ENCODE results near the gene ITGA4.

Gene ITGA4

DNA sequence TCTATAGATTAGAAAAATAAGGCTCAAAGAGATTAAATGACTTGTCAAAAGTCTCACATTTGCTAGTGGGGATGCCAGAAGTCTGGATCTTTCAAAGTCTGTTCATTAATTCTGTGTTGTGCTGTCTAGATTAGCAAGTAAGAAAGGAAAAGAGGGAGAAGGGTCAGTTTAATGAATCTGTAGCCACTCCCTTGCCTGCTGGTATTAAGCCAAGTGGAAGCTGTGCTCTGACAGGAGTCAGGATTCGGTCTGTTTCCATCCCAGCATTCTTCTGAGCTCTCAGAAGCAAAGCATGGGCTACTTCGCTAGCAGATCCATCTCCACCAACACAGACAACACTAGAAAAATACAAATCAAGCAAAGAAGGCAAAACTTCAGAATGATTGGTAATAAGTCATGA lies 101.2 kb downstream of the ITGA4 start:
- H3K4me1 ChIP-seq (ENCODE audit: control insufficient read depth, insufficient read depth, low read length): no peaks in the 10 kb centered on the region
- no peak overlapping the region for H3K4me2 ChIP-seq (ENCODE audit: low read length)
- no peak overlapping the region for H3K4me3 ChIP-seq (ENCODE audit: low read length)
- H3K27me3 ChIP-seq (ENCODE audit: control insufficient read depth, insufficient read depth, low read length): no peaks in the 10 kb centered on the region
- H3K36me3 ChIP-seq (ENCODE audit: insufficient read depth, low read length): no peaks in the 10 kb centered on the region
- no peak overlapping the region for H3K9ac ChIP-seq (ENCODE audit: low read depth, low read length)
- H3K9me3 ChIP-seq (replicated peaks; ENCODE audit: low read length): no peaks in the 10 kb centered on the region

- Histone ChIP-seq H3K27me3 (ENCODE audit: control insufficient read depth, insufficient read depth, low read length) (no peaks in the 10 kb centered on the region), H3K36me3 (ENCODE audit: insufficient read depth, low read length) (no peaks in the 10 kb centered on the region), H3K4me1 (ENCODE audit: control insufficient read depth, insufficient read depth, low read length) (no peaks in the 10 kb centered on the region), H3K9me3 (replicated peaks; ENCODE audit: low read length) (no peaks in the 10 kb centered on the region), H3K4me2 (ENCODE audit: low read length) (no peak overlapping the region), H3K9ac (ENCODE audit: low read depth, low read length) (no peak overlapping the region), H3K4me3 (ENCODE audit: low read length) (no peak overlapping the region)
Observed at GRCh38 chr2:181563101-181563692, 106.0 kb downstream of the ITGA4 start.

GRCh38 chr2:181566334-181567032 lies 109.3 kb downstream of the ITGA4 start:
- Histone ChIP-seq H3K4me2 (ENCODE audit: low read length) (no peak overlapping the region), H3K9me3 (replicated peaks; ENCODE audit: low read length) (no peaks in the 10 kb centered on the region), H3K9ac (ENCODE audit: low read depth, low read length) (no peak overlapping the region), H3K36me3 (ENCODE audit: insufficient read depth, low read length) (no peaks in the 10 kb centered on the region), H3K27me3 (ENCODE audit: control insufficient read depth, insufficient read depth, low read length) (no peaks in the 10 kb centered on the region), H3K4me1 (ENCODE audit: control insufficient read depth, insufficient read depth, low read length) (no peaks in the 10 kb centered on the region), H3K4me3 (ENCODE audit: low read length) (no peak overlapping the region)

DNA sequence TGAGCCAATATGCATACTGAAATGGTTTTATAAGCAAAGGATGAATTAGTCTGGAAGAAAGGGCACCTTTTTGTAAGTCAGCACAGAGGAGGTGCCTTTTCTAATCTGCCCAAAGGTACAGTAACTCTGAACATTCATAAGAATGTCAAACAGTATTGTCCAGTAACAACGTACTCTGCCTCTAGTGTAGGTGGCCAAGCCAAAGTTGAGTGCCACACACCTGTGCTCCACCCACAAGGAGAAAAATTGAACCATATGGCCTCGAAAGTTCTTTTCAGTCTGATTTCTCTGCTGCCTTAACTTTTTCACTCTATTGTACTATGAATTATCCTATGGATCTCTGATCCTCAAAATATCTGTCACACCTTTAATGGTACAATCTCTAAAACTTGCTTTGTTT lies 112.9 kb downstream of the ITGA4 start:
- no peaks in the 10 kb centered on the region for H3K27me3 ChIP-seq (ENCODE audit: control insufficient read depth, insufficient read depth, low read length)
- no peak overlapping the region for H3K4me2 ChIP-seq (ENCODE audit: low read length)
- H3K9ac ChIP-seq (ENCODE audit: low read depth, low read length): no peak overlapping the region
- H3K9me3 ChIP-seq (replicated peaks; ENCODE audit: low read length): no peaks in the 10 kb centered on the region
- H3K4me1 ChIP-seq (ENCODE audit: control insufficient read depth, insufficient read depth, low read length): no peaks in the 10 kb centered on the region
- H3K36me3 ChIP-seq (ENCODE audit: insufficient read depth, low read length): no peaks in the 10 kb centered on the region
- H3K4me3 ChIP-seq (ENCODE audit: low read length): no peak overlapping the region

DNA sequence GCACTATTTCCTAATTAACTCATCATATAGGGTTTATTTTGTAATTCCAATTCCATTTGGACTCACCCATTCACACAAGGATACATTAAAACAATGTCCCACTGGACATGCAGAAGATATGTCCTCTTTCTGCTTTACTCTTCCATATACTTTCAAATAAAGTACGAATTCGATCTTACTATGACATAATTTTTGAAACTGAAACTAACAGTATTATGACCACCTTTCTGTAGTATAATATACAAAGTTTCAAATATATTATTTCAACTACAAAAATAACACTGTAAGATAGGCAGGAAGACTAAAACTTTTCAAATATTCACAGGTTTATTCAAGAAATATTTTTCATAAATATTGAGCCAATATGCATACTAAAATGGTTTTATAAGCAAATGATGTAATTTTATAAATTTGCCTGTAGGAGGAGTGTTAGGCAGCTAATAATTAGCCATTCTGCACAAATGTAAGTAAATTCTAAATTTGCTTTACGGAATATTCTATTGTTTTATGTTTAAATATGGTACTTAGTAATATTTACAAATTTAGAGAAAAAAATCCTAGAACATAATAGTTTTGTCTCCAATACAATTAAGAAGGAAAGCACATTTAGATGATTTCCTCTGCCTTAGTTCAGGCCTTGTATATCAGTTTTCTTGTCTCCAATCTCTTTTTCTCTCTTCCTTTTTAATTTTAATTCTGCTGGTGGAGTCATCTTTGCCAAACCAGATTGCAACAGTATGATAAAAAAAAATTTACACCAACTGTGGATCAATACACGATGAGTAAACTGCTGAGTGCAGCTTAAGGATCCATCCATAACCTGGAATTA lies 113.9 kb downstream of the ITGA4 start:
- Histone ChIP-seq H3K36me3 (ENCODE audit: insufficient read depth, low read length) (no peaks in the 10 kb centered on the region), H3K9me3 (replicated peaks; ENCODE audit: low read length) (no peaks in the 10 kb centered on the region), H3K4me1 (ENCODE audit: control insufficient read depth, insufficient read depth, low read length) (no peaks in the 10 kb centered on the region), H3K4me2 (ENCODE audit: low read length) (no peak overlapping the region), H3K27me3 (ENCODE audit: control insufficient read depth, insufficient read depth, low read length) (no peaks in the 10 kb centered on the region), H3K9ac (ENCODE audit: low read depth, low read length) (no peak overlapping the region), H3K4me3 (ENCODE audit: low read length) (no peak overlapping the region)

DNA sequence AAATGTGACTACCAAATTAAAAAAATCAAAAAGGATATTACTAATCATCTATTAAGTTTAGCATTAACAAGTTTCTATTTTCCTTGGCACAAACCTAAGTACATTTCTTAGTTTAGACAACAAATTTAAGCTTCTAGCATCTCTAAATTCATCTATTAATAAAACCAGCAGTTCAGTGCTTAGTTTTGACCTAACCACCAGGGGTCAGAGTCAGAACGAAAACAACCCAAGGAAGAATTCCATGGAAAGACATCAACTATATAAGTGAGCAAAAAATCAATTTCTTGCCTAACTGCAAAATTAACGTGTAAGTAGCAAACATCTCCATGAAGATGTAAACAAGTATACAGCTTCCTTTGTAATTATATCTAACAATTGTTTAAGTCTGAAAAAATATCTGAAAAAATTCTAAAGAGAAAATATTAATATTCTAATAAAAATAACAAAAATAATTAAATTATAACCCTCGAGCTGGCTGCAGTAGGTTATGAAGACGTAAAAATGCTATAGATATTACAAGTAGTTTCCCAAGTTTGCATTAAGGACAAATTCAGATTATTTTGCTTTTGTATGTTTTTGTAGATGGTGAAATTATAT lies 116.1 kb downstream of the ITGA4 start:
- Histone ChIP-seq H3K4me3 (ENCODE audit: low read length) (no peak overlapping the region), H3K27me3 (ENCODE audit: control insufficient read depth, insufficient read depth, low read length) (no peaks in the 10 kb centered on the region), H3K9me3 (replicated peaks; ENCODE audit: low read length) (no peaks in the 10 kb centered on the region), H3K4me1 (ENCODE audit: control insufficient read depth, insufficient read depth, low read length) (no peaks in the 10 kb centered on the region), H3K9ac (ENCODE audit: low read depth, low read length) (no peak overlapping the region), H3K4me2 (ENCODE audit: low read length) (no peak overlapping the region), H3K36me3 (ENCODE audit: insufficient read depth, low read length) (no peaks in the 10 kb centered on the region)

- Histone ChIP-seq H3K9me3 (replicated peaks; ENCODE audit: low read length) (no peaks in the 10 kb centered on the region), H3K9ac (ENCODE audit: low read depth, low read length) (no peak overlapping the region)
Observed at GRCh38 chr2:181574321-181574720, 117.1 kb downstream of the ITGA4 start.

GRCh38 chr2:181575024-181575649 lies 118.0 kb downstream of the ITGA4 start:
- H3K4me2 ChIP-seq (ENCODE audit: low read length): no peak overlapping the region
- no peak overlapping the region for H3K9ac ChIP-seq (ENCODE audit: low read depth, low read length)
- no peaks in the 10 kb centered on the region for H3K9me3 ChIP-seq (replicated peaks; ENCODE audit: low read length)
- H3K27me3 ChIP-seq (ENCODE audit: control insufficient read depth, insufficient read depth, low read length): no peaks in the 10 kb centered on the region
- H3K4me1 ChIP-seq (ENCODE audit: control insufficient read depth, insufficient read depth, low read length): no peaks in the 10 kb centered on the region
- no peak overlapping the region for H3K4me3 ChIP-seq (ENCODE audit: low read length)
- H3K36me3 ChIP-seq (ENCODE audit: insufficient read depth, low read length): no peaks in the 10 kb centered on the region

More at GRCh38 chr2:181574321-181574720, 117.1 kb downstream of the ITGA4 start:
- no peaks in the 10 kb centered on the region for H3K27me3 ChIP-seq (ENCODE audit: control insufficient read depth, insufficient read depth, low read length)
- no peaks in the 10 kb centered on the region for H3K4me1 ChIP-seq (ENCODE audit: control insufficient read depth, insufficient read depth, low read length)
- H3K36me3 ChIP-seq (ENCODE audit: insufficient read depth, low read length): no peaks in the 10 kb centered on the region
- H3K4me2 ChIP-seq (ENCODE audit: low read length): no peak overlapping the region
- no peak overlapping the region for H3K4me3 ChIP-seq (ENCODE audit: low read length)

- Histone ChIP-seq H3K4me2 (ENCODE audit: low read length) (no peak overlapping the region), H3K4me1 (ENCODE audit: control insufficient read depth, insufficient read depth, low read length) (no peaks in the 10 kb centered on the region), H3K36me3 (ENCODE audit: insufficient read depth, low read length) (no peaks in the 10 kb centered on the region), H3K9me3 (replicated peaks; ENCODE audit: low read length) (no peaks in the 10 kb centered on the region), H3K27me3 (ENCODE audit: control insufficient read depth, insufficient read depth, low read length) (no peaks in the 10 kb centered on the region), H3K9ac (ENCODE audit: low read depth, low read length) (no peak overlapping the region), H3K4me3 (ENCODE audit: low read length) (no peak overlapping the region)
Observed at GRCh38 chr2:181575650-181576025, 118.5 kb downstream of the ITGA4 start.

DNA sequence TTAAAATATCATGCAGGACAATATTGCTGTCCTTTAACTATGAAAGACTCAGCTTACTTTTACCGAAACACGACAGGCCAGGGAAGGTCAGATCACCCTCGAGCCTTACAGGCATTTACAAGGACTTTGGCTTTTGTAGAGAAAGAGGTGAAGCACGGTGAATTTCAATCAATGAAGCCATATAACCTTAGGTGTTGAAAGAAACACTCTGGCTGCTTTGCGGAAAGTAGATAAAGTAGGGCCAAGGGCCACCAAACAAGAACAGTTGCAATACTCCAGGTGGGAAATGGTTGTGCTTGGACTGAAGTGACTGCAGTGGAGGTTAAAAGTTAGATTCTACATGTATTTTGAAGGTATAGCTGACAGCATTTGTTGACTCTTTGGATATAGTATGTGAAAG lies 119.2 kb downstream of the ITGA4 start:
- H3K4me2 ChIP-seq (ENCODE audit: low read length): no peak overlapping the region
- no peaks in the 10 kb centered on the region for H3K4me1 ChIP-seq (ENCODE audit: control insufficient read depth, insufficient read depth, low read length)
- H3K36me3 ChIP-seq (ENCODE audit: insufficient read depth, low read length): no peaks in the 10 kb centered on the region
- H3K27me3 ChIP-seq (ENCODE audit: control insufficient read depth, insufficient read depth, low read length): no peaks in the 10 kb centered on the region
- H3K9me3 ChIP-seq (replicated peaks; ENCODE audit: low read length): no peaks in the 10 kb centered on the region
- no peak overlapping the region for H3K4me3 ChIP-seq (ENCODE audit: low read length)
- H3K9ac ChIP-seq (ENCODE audit: low read depth, low read length): no peak overlapping the region

DNA sequence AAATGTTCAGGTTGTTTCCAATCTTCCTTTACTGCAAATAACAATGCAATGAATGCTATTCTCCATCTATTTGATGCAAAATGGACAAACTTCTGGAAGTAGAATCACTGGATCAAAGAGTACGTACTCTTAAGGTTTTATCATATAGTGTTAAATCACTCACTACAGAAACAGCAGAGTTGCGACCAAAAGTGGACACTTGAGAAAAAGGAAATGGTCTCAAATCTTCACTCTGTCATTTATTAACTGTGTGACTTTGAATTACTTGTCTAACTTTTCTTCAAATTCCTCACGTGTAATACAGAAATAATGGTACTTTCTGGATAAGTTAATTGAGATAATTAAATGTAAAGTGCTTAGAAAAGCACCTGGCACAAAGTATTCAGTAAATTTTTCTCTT lies 121.6 kb downstream of the ITGA4 start:
- no peaks in the 10 kb centered on the region for H3K9me3 ChIP-seq (replicated peaks; ENCODE audit: low read length)
- H3K9ac ChIP-seq (ENCODE audit: low read depth, low read length): no peak overlapping the region
- no peaks in the 10 kb centered on the region for H3K27me3 ChIP-seq (ENCODE audit: control insufficient read depth, insufficient read depth, low read length)
- H3K4me1 ChIP-seq (ENCODE audit: control insufficient read depth, insufficient read depth, low read length): no peaks in the 10 kb centered on the region
- no peak overlapping the region for H3K4me3 ChIP-seq (ENCODE audit: low read length)
- no peaks in the 10 kb centered on the region for H3K36me3 ChIP-seq (ENCODE audit: insufficient read depth, low read length)
- no peak overlapping the region for H3K4me2 ChIP-seq (ENCODE audit: low read length)

All from skeletal muscle satellite cell (primary cell).